NCI-H82 treated with DMSO at 0.1 percent for 48 hours (cell line): ENCODE measurements around the gene IGFN1.
"Not testable (repeated sequence)": the region's sequence is repeated elsewhere in the genome, so short reads cannot be mapped to it uniquely, and the experiment has no call there.

Experiments
- DNase-seq: peaks from one replicate; lab custom pipeline; 2025; ENCODE audit not compliant: unreplicated experiment; lab: John Stamatoyannopoulos, UW

IGFN1 gene

GRCh38 chr1:201163036-201163435 lies 27.6 kb upstream of the IGFN1 start:
- DNase-seq: not testable (repeated sequence)

- DNase-seq: no peak
Measured at GRCh38 chr1:201163707-201164106, 26.9 kb upstream of the IGFN1 start.

- peak; percentile 95 for DNase-seq
Measured at GRCh38 chr1:201164645-201165044, 26.0 kb upstream of the IGFN1 start.

DNA sequence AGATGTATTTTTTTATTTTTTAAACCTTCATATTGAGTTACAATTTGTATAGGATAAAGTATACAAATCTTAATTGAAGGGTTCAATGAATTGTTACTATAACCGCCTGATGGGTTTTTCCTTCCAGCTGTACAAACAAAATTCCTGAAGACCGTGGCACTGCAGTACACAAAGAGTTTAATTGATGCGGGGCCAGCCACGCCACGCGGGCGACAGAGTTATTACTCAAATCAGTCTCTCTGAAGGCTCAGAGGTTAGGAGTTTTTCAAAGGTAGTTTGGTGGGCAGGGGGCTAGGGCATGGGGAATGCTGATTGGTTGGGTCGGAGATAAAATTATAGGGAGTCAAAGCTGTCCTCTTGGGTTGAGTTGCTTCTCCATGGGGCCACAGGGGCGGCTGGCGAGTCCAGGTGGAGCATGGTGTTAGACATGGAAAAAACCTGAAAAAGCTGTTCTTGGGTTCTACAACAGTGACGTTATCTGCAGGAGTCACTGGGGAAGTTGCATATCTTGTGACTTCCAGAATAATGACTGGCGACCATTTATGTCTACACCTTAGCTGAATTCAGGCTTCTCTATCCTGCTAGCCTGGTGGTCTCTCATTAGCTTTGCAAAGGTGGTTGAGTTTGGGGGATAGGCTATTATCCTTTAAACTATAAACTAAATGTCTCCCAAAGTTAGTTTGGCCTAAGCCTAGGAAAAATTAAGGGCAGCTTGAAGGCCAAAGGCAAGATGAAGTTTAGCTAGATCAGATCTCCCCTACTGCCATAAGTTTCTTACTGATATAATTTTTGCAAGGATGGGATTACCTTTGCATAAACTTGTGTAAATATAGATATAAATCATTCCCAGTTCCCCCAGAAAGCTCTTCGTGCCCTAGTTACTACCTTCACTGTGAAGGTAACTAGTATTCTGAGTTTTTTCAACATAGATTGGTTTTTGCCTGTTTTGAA lies 23.3 kb upstream of the IGFN1 start:
- DNase-seq: no peak

- DNase-seq: no peak
Measured at GRCh38 chr1:201169203-201169602, 21.4 kb upstream of the IGFN1 start.

DNA sequence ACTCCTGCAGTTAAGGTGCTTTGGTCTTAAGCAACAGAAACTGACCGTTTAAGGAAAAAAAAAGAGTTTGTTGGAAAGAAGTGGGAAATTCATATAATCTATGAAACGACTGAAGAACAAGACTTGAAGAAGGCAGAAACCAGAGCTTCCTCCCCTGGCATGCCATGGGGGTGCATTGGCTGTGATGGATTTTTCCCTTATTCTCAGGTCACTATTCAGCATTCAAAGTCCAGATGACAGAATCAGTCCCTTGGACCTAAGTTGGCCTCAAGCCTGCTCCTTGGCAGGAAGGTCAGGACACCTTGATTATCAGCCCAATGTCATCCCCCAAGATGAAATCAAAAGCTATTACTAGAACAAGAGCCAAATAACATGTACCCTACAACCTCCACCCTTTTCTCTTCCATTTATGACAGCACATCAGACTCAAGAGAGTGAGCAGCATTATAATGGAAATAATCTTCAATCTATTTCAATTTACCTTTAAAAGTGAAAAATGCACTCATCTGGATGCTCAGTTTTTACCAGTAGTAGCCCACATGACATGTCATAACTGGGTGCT lies 20.6 kb upstream of the IGFN1 start:
- no peak for DNase-seq

GRCh38 chr1:201170533-201171062 lies 20.0 kb upstream of the IGFN1 start:
- DNase-seq: peak; percentile 93

DNA sequence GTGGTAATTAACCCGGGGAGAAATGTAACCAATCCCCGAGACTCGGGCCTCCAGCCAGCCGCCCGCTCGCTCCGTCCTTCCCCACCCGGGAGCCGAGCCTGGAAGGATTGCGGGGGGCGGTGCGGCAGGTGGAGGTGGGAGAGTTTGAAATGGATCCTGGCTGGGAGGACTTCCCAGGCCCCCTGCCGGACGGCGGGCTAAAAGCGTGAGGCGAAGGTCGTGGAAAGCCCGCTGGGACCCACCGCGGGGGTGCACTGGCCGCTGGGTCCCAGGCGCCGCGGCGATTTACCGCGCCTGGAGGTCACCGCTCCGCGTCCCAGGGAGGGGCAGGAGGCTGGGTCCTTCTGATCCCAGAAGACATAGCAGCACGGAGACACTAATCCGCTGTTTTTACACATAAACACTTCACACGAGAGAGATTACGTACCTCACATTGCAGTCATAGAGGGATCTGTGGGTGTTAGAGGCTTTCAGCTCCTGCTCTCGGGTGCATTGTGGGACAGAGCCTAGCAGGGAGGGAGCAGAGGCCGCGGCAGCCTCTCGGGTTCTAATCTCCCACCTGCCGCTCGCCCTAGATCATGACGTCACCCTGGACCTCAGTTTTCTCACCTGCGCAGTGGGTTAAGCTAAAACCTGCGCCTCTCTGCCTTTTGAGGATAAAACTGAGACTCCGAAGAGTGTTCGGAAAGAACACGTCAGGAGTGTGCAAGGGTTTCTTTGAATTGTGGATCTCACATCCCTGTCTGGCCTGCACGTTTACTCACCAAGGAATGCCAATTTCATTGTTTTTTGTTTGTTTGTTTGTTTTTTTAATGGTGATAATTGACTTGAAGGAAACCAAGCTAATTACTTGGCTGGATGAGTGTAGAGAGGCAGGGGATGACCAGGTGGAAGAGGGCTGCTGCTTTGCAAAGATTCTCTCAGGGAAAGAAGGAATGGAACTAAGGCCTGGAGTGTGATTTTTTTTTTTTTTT lies 19.3 kb upstream of the IGFN1 start:
- DNase-seq: peak; percentile 77

- no peak for DNase-seq
Measured at GRCh38 chr1:201172326-201172725, 18.3 kb upstream of the IGFN1 start.

DNA sequence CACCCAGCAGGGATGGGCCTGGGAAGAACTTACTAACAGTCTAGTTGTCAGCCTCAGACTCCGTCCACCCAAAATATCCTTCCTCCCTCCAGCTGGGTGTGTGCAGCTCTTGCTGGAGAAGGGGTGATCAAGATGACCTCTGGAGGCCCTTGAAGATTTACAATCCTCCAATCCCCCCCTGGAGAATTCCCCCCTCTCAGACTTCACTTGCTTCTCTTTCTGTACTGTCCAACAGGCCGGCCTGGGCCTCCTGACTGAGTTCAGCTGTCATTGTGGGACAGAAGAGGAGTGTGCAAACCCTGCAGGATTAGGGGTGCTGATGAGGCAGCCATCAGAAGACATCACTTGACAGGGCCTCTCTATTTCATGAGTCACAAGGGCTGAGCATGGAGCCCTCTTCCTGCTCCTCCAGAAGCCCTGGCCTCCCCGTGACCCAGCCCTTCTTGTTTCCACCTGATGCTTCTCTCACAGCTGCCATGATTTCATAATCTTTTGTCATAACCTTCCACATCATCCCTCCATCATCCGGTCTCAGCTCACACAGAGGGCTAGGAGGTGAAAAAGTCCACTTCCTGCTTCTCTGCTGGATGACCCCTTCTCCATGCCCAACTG lies 17.5 kb upstream of the IGFN1 start:
- DNase-seq: no peak

DNA sequence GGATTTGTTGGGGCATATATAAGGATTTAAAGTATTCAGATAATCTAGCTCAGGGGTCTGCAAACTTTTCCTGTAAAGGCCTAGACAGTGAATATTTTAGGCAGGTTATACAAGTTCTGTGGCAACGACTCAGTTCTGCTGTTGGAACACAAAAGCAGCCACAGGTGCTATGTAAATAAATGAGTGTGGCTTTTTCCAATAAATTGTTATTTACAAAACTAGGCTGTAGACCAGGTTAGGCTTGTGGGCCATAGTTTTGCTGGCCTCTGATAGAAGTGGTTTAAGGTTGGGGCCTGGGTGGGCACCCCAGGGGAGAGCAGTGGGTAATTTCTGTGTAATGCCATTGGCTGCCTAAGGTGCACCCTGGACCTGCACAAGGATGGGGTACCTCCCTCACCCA lies 16.9 kb upstream of the IGFN1 start:
- DNase-seq: no peak

DNA sequence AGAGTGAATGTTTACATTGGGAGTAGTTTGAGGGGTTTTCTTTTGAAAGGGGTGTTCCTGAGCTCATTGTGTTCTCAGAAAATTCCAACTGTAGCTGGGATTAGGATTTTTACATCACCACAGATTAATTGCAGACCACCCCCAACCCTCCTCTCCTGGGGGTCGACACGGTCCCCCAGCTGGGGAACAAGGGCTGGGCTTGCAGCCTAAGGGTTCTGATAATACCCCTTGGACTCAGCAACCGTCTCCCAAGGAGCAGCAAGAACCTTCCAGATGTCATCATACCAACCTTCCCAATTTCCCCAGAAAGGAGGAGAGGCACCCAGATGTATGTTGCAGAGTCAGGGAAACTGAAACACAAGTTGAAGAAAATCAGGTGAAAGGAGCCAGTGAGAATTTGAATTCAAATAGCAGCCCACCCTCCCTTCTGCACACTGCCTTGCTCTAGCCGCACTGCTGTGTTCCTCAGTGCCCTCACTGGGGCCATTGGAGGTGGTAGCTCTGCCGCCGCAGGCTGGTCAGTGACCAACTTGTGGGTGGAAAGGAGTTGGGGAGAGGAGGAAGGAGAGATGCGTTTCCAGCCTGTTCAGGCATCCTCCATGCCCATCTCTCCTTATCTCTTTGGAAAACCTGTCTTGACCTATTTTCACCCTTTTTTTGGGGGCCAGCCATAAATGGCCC lies 14.7 kb upstream of the IGFN1 start:
- no peak for DNase-seq

- no peak for DNase-seq
Measured at GRCh38 chr1:201176940-201177339, 13.7 kb upstream of the IGFN1 start.

- no peak for DNase-seq
Measured at GRCh38 chr1:201178718-201179117, 11.9 kb upstream of the IGFN1 start.

GRCh38 chr1:201180141-201180540 lies 10.5 kb upstream of the IGFN1 start:
- DNase-seq: no peak

DNA sequence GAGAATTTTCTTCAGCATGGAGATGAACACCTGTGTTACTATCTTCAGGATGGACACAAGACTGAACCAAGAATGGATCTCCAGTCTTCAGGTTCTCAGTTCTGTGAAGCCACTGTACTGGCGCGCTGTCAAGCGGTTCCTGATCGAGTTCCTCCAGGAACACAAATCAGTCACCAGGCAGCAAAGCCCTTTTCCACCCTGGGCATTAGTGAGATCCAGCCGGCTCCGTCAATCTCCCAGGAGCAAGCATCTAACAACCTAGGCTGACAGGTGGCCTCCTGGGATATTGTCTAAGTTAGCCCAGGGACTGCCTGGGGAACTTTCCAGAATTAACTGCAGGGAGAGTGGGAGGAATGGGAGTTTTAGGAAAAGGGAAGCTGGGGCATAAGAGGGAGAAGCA lies 9.7 kb upstream of the IGFN1 start:
- no peak for DNase-seq

DNA sequence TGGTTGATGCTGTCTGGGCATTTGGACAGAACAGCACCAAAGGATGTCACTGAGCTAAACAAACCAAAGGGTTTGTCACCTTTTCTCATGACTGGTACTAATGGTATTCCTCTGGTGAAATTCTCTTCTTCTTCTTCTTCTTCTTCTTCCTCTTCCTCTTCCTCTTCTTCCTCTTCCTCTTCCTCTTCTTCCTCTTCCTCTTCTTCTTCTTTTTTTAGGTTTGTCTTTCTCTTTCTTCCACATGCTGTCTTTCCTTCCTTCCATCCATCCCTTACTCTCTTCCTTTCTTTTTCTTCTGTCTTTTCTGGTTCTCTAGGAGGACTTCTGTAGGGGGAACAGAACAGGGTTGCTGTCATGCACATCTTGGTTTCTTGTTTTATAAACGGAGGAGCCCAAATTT lies 9.3 kb upstream of the IGFN1 start:
- no peak for DNase-seq

DNA sequence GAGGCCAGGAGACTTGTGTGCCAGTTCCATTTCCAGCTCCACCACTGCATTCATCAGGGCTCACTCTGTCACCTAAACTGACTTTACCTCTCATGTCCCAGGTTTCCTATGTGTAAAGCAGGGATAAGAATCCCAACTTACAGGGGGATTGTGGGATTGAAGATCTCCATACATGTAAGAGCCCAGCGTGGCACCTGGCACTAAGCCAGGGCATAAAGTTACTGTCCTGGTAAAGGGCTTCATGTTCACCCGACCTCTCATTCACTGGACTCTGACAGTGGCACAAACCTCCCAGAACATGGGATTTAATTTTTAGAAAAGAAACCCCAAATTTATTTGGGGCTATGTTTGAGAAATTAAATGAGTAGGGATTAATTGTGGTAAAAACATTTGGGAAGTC lies 8.9 kb upstream of the IGFN1 start:
- DNase-seq: no peak

- DNase-seq: no peak
Measured at GRCh38 chr1:201183209-201183608, 7.4 kb upstream of the IGFN1 start.

DNA sequence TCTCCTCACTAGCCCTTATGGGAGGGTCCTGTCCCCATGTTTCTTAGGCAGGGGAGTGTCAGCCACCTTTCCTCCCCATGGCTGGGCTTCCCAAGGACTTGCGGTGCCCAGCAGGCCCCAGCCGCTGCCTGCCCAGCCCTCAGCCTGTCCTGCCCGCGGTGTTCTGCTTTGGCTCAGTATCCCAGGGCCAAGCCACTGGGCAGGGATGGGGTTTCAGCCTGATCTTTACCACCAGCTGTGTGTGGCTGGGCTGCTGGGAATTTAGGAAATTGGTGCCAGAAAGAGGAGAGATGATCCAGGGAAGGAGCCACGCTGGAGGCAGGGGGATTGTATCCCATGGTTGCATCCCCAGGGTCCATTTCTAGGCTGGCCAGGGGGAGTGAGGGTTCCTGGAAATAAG lies 6.9 kb upstream of the IGFN1 start:
- no peak for DNase-seq
